SK-N-SH treated with all-trans-retinoic acid at 6 μM for 48 hours (cell line): ENCODE measurements around the gene PTRH2.

Experiments used
- ARNTL ChIP-seq: fragments of 450-650 bp; formaldehyde crosslinking; IDR thresholded peaks from 2 replicates; pipeline ENCODE4 v1.5.0; 2020; ENCODE audit warnings: low read depth, mild to moderate bottlenecking, moderate library complexity, borderline replicate concordance
- CREB5 ChIP-seq: fragments of 250-450 bp; sonication (Bioruptor Pico); IDR thresholded peaks from 2 replicates; pipeline ENCODE4 v1.5.1; 2020; ENCODE audit warnings: low read depth, mild to moderate bottlenecking, moderate library complexity
- CSDC2 ChIP-seq: fragments of 250-450 bp; sonication (Bioruptor Pico); IDR thresholded peaks from 2 replicates; pipeline ENCODE4 v1.5.0; 2020; ENCODE audit warnings: mild to moderate bottlenecking, moderate library complexity
- ESRRG ChIP-seq: fragments of 250-450 bp; sonication (Bioruptor Pico); IDR thresholded peaks from 2 replicates; pipeline ENCODE4 v1.6.1; 2021; ENCODE audit warnings: mild to moderate bottlenecking
- GLIS3 ChIP-seq: fragments of 250-450 bp; sonication (Bioruptor Pico); IDR thresholded peaks from 2 replicates; pipeline ENCODE4 v1.5.0; 2020; ENCODE audit warnings: mild to moderate bottlenecking, moderate library complexity
- OSR1 ChIP-seq: fragments of 250-450 bp; sonication (Bioruptor Pico); IDR thresholded peaks from 2 replicates; pipeline ENCODE4 v1.8.0; 2022; ENCODE audit warnings: moderate library complexity, mild to moderate bottlenecking, inconsistent platforms
- PPARA ChIP-seq: fragments of 250-450 bp; sonication (Bioruptor Pico); IDR thresholded peaks from 2 replicates; pipeline ENCODE4 v1.5.0; 2020; ENCODE audit warnings: mild to moderate bottlenecking, borderline replicate concordance
- RARB ChIP-seq: fragments of 250-450 bp; sonication (Bioruptor Pico); IDR thresholded peaks from 2 replicates; pipeline ENCODE4 v1.8.0; 2021; ENCODE audit warnings: mild to moderate bottlenecking, moderate library complexity
- TSHZ2 ChIP-seq: fragments of 250-450 bp; sonication (Bioruptor Pico); IDR thresholded peaks from 2 replicates; pipeline ENCODE4 v1.5.0; 2020; ENCODE audit warnings: mild to moderate bottlenecking, moderate library complexity
- ZFP30 ChIP-seq: fragments of 450-650 bp; formaldehyde crosslinking; IDR thresholded peaks from 2 replicates; pipeline ENCODE4 v1.5.0; 2022; ENCODE audit warnings: mild to moderate bottlenecking, moderate library complexity

GRCh38 chr17:59714255-59714654 lies 7.0 kb upstream of the PTRH2 start:
- TF ChIP-seq ESRRG (CRISPR knock-in tag) = no peak
- no peak for TF ChIP-seq ZFP30 (CRISPR knock-in tag)
- TF ChIP-seq CSDC2 (CRISPR knock-in tag) = no peak
- TF ChIP-seq OSR1 (CRISPR knock-in tag) = no peak
- TF ChIP-seq TSHZ2 = no peak
- no peak for TF ChIP-seq CREB5 (CRISPR knock-in tag)
- TF ChIP-seq PPARA (CRISPR knock-in tag) = no peak
- no peak for TF ChIP-seq RARB (CRISPR knock-in tag)
- TF ChIP-seq GLIS3 (CRISPR knock-in tag) = no peak
- no peak for TF ChIP-seq ARNTL (CRISPR knock-in tag)
